ENCODE measurements around the gene DDT.
A peak's percentile ranks its signal among the peaks of the same experiment; 100 is the strongest.
"Not testable (repeated sequence)": the region's sequence is repeated elsewhere in the genome, so short reads cannot be mapped to it uniquely, and the experiment has no call there.

Gene DDT

DNA sequence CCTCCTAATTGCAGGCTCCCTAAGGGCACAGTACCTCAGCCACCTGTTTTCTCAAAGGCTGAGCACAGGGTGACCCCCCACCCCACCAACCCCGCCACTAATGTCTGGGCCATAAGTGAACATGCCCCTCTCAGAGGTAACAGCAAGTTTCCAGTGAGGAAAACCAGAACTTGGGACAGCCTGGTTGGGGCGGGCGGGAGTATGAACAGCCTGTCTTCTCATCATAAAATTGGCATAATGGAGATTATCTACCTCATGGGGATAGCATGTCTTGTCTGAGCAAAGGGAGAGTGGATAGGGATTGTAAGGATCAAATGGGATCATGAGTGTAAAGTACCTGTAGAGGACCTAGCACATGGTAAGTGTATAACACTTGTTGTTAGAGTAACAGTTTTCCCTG, 2.3 kb downstream of the DDT start:
- H3K4me1 ChIP-seq (ENCODE audit: control insufficient read depth, low read length), result peaks cover 11% of the 10 kb centered on the region
- H4K20me1 ChIP-seq (ENCODE audit: control insufficient read depth, insufficient read depth, low read depth, low read length); H3K4me3 ChIP-seq (ENCODE audit: low read length); H3K27ac ChIP-seq (ENCODE audit: low read depth, low read length); H3K9me2 ChIP-seq (replicated peaks; ENCODE audit: control insufficient read depth, low read length); H3F3A ChIP-seq (ENCODE audit: control insufficient read depth, insufficient read depth); H3K27me3 ChIP-seq (ENCODE audit: control insufficient read depth, low read length); H3K9me3 ChIP-seq (ENCODE audit: control insufficient read depth, insufficient read depth, low read length): not testable (repeated sequence)
- peaks cover 31% of the 10 kb centered on the region for H3K79me2 ChIP-seq (ENCODE audit: control insufficient read depth, low read length)
- H3K4me2 ChIP-seq (ENCODE audit: low read length), result peak overlapping the region; percentile 0; the same call in 1 of the 2 replicates
- H3K36me3 ChIP-seq (ENCODE audit: control insufficient read depth, low read length), result peaks cover 31% of the 10 kb centered on the region

GRCh38 chr22:23970816-23971486, 3.3 kb downstream of the DDT start:
- Histone ChIP-seq H3K27ac (ENCODE audit: low read depth, low read length) (no peak overlapping the region), H3F3A (ENCODE audit: control insufficient read depth, insufficient read depth) (peaks cover 3% of the 10 kb centered on the region; the same call in 1 of the 2 replicates), H3K4me1 (ENCODE audit: control insufficient read depth, low read length) (peaks cover 11% of the 10 kb centered on the region), H3K79me2 (ENCODE audit: control insufficient read depth, low read length) (peaks cover 31% of the 10 kb centered on the region), H3K4me2 (ENCODE audit: low read length) (peak overlapping the region; percentile 11; the same call in 1 of the 2 replicates), H3K4me3 (ENCODE audit: low read length) (no peak overlapping the region), H4K20me1 (ENCODE audit: control insufficient read depth, insufficient read depth, low read depth, low read length) (peaks cover 4% of the 10 kb centered on the region; the same call in 1 of the 2 replicates), H3K27me3 (ENCODE audit: control insufficient read depth, low read length) (no peaks in the 10 kb centered on the region), H3K9me3 (ENCODE audit: control insufficient read depth, insufficient read depth, low read length) (no peaks in the 10 kb centered on the region), H3K9me2 (replicated peaks; ENCODE audit: control insufficient read depth, low read length) (no peaks in the 10 kb centered on the region), H3K36me3 (ENCODE audit: control insufficient read depth, low read length) (peaks cover 31% of the 10 kb centered on the region)
- TF ChIP-seq CTCF (IDR thresholded peaks at IDR 0.05; ENCODE audit: low read depth, low read length, poor library complexity, severe bottlenecking) (no peak), EZH2phosphoT487 (IDR thresholded peaks at IDR 0.05; ENCODE audit: borderline replicate concordance, low read length) (no peak)

DNA sequence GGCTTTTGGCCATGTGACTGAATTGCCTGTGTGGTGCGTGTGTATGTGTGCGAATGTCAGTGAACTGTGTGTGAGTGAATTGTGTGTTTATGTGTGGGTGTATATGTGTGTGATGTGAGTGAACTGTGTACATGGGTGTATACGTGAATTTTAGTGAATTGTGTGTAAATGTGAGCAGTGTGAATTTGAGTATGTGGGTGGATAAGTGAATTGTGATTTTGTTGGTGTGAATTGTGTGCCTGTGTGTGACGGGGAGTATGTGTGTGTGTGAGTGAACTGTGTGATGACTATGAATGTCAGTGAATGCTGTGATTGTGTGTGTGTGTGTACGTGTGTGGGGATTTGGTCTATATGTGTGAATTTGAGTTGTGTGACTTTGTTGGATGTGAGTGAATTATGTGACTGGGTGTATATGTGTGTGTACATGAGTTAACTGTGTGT, 4.0 kb downstream of the DDT start:
- Histone ChIP-seq H3K4me1 (ENCODE audit: control insufficient read depth, low read length) (peaks cover 11% of the 10 kb centered on the region), H3F3A (ENCODE audit: control insufficient read depth, insufficient read depth) (peaks cover 3% of the 10 kb centered on the region; the same call in 1 of the 2 replicates), H3K79me2 (ENCODE audit: control insufficient read depth, low read length) (peaks cover 31% of the 10 kb centered on the region), H3K4me3 (ENCODE audit: low read length) (no peak overlapping the region), H3K27me3 (ENCODE audit: control insufficient read depth, low read length) (no peaks in the 10 kb centered on the region), H3K9me2 (replicated peaks; ENCODE audit: control insufficient read depth, low read length) (no peaks in the 10 kb centered on the region), H4K20me1 (ENCODE audit: control insufficient read depth, insufficient read depth, low read depth, low read length) (peaks cover 4% of the 10 kb centered on the region; the same call in 1 of the 2 replicates), H3K4me2 (ENCODE audit: low read length) (peak overlapping the region; percentile 1; the same call in 1 of the 2 replicates), H3K27ac (ENCODE audit: low read depth, low read length) (no peak overlapping the region), H3K36me3 (ENCODE audit: control insufficient read depth, low read length) (peaks cover 31% of the 10 kb centered on the region), H3K9me3 (ENCODE audit: control insufficient read depth, insufficient read depth, low read length) (no peaks in the 10 kb centered on the region)
- TF ChIP-seq EZH2phosphoT487 (IDR thresholded peaks at IDR 0.05; ENCODE audit: borderline replicate concordance, low read length) (no peak), CTCF (IDR thresholded peaks at IDR 0.05; ENCODE audit: low read depth, low read length, poor library complexity, severe bottlenecking) (no peak)

- H3F3A ChIP-seq (ENCODE audit: control insufficient read depth, insufficient read depth), result peaks cover 3% of the 10 kb centered on the region; the same call in 1 of the 2 replicates
- no peaks in the 10 kb centered on the region for H3K27me3 ChIP-seq (ENCODE audit: control insufficient read depth, low read length)
- peaks cover 4% of the 10 kb centered on the region; the same call in 1 of the 2 replicates for H4K20me1 ChIP-seq (ENCODE audit: control insufficient read depth, insufficient read depth, low read depth, low read length)
- H3K27ac ChIP-seq (ENCODE audit: low read depth, low read length), result no peak overlapping the region
- peaks cover 31% of the 10 kb centered on the region for H3K36me3 ChIP-seq (ENCODE audit: control insufficient read depth, low read length)
- TF ChIP-seq CTCF (IDR thresholded peaks at IDR 0.05; ENCODE audit: low read depth, low read length, poor library complexity, severe bottlenecking) (no peak), EZH2phosphoT487 (IDR thresholded peaks at IDR 0.05; ENCODE audit: borderline replicate concordance, low read length) (no peak)
- peak overlapping the region; percentile 12; the same call in 1 of the 2 replicates for H3K4me2 ChIP-seq (ENCODE audit: low read length)
- no peaks in the 10 kb centered on the region for H3K9me2 ChIP-seq (replicated peaks; ENCODE audit: control insufficient read depth, low read length)
- H3K4me3 ChIP-seq (ENCODE audit: low read length), result no peak overlapping the region
- no peaks in the 10 kb centered on the region for H3K9me3 ChIP-seq (ENCODE audit: control insufficient read depth, insufficient read depth, low read length)
- H3K79me2 ChIP-seq (ENCODE audit: control insufficient read depth, low read length), result peaks cover 31% of the 10 kb centered on the region
- peaks cover 11% of the 10 kb centered on the region for H3K4me1 ChIP-seq (ENCODE audit: control insufficient read depth, low read length)
Measured at GRCh38 chr22:23969071-23969470, 5.2 kb downstream of the DDT start.

GRCh38 chr22:23966568-23966967, 7.7 kb downstream of the DDT start, which contains the start of gene DDTL:
Gene DDTL (plus strand): TSS chr22:23966888. CDS start chr22:23966915, 27 bp downstream.
- H3K27me3 ChIP-seq (ENCODE audit: control insufficient read depth, low read length); H3F3A ChIP-seq (ENCODE audit: control insufficient read depth, insufficient read depth); H3K9me3 ChIP-seq (ENCODE audit: control insufficient read depth, insufficient read depth, low read length); H3K4me2 ChIP-seq (ENCODE audit: low read length); H3K9me2 ChIP-seq (replicated peaks; ENCODE audit: control insufficient read depth, low read length); H3K27ac ChIP-seq (ENCODE audit: low read depth, low read length); H3K4me3 ChIP-seq (ENCODE audit: low read length); H4K20me1 ChIP-seq (ENCODE audit: control insufficient read depth, insufficient read depth, low read depth, low read length); H3K4me1 ChIP-seq (ENCODE audit: control insufficient read depth, low read length): not testable (repeated sequence)
- peaks cover 27% of the 10 kb centered on the region for H3K79me2 ChIP-seq (ENCODE audit: control insufficient read depth, low read length)
- peaks cover 26% of the 10 kb centered on the region for H3K36me3 ChIP-seq (ENCODE audit: control insufficient read depth, low read length)
